GM12878 (cell line): ENCODE results near the gene SCYL1. TPM values are rescaled to one million over a fixed set of nuclear protein-coding genes. Genes with fewer than 3 reads are reported as not detected.
A peak's percentile ranks its signal among the peaks of the same experiment; 100 is the strongest.

Experiments
- ATAC-seq: fragments of 200-7000 bp; cut with Tn5 transposase; 3 replicates; pipeline ENCODE4 v1.9.1; 2020; ENCODE audit warnings: mild to moderate bottlenecking, moderate library complexity
- BruUV-seq: library from RNA; stranded (reverse); fragments of 400-500 nt; replicated peaks from 2 replicates; lab custom pipeline; 2021; lab: Mats Ljungman, UMichigan
- CTCF ChIA-PET: fragments of 300-600 bp; sonication (Branson Sonifier 250); formaldehyde crosslinking; extraction: SDS; loops from one replicate; lab custom pipeline; 2021; ENCODE audit warnings: inconsistent platforms; lab: Yijun Ruan, JAX
- POLR2A ChIA-PET: fragments of 350-600 bp; formaldehyde crosslinking; extraction: SDS; loops from one replicate; lab custom pipeline; 2021; ENCODE audit warnings: inconsistent platforms; lab: Charles Lee
- RAD21 ChIA-PET: fragments of 300-600 bp; sonication (Branson Sonifier 250); formaldehyde crosslinking; loops from one replicate; lab custom pipeline; 2023; ENCODE audit warnings: antibody characterized with exemption; ENCODE audit not compliant: unreplicated experiment; lab: Charles Lee
- SMC1A ChIA-PET: fragments of 300-600 bp; sonication (Branson Sonifier 250); formaldehyde crosslinking; loops from one replicate; lab custom pipeline; 2023; ENCODE audit not compliant: unreplicated experiment, uncharacterized antibody; lab: Charles Lee
- DNase-seq: peaks from one replicate; pipeline ENCODE4 v3.0.0-alpha.2; 2011; ENCODE audit warnings: low read depth, low spot score
- FAIRE-seq: peaks from 3 replicates; lab custom pipeline; 2011; peaks lifted over from hg19 to GRCh38; lab: Jason Lieb, UNC
- H2AFZ ChIP-seq: 2 replicates; pipeline ENCODE4 v1.6.0; 2011; ENCODE audit warnings: low read depth, low read length, control low read depth; ENCODE audit not compliant: control insufficient read depth
- H3K27ac ChIP-seq: 2 replicates; pipeline ENCODE4 v1.5.1; 2011; ENCODE audit warnings: control low read depth; ENCODE audit not compliant: control insufficient read depth, insufficient read depth
- H3K27me3 ChIP-seq, 2 experiments: replicated peaks in 1 of 2; 2 replicates each; pipeline versions ENCODE4 v1.6.0 to v1.6.1; 2011; ENCODE audit warnings: low read length in 1 of 2; ENCODE audit not compliant: control insufficient read depth in 2 of 2, insufficient read depth in 2 of 2
- H3K36me3 ChIP-seq, 2 experiments: 2 replicates each; pipeline ENCODE4 v1.5.1; 2011; ENCODE audit warnings: low read length in 1 of 2; ENCODE audit not compliant: control insufficient read depth in 2 of 2, insufficient read depth in 2 of 2
- H3K4me1 ChIP-seq: 2 replicates; pipeline ENCODE4 v1.6.1; 2011; ENCODE audit warnings: mild to moderate bottlenecking, low read length, moderate library complexity, mixed read lengths; ENCODE audit not compliant: control insufficient read depth, insufficient read depth
- H3K4me2 ChIP-seq: 2 replicates; pipeline ENCODE4 v1.6.0; 2011; ENCODE audit warnings: control low read depth; ENCODE audit not compliant: control insufficient read depth, insufficient read depth
- H3K4me3 ChIP-seq: fragments of 200-600 bp; sonication (generic); 2 replicates; pipeline ENCODE4 v1.5.1; 2016
- H3K79me2 ChIP-seq: 2 replicates; pipeline ENCODE4 v1.6.0; 2011; ENCODE audit warnings: low read length; ENCODE audit not compliant: control insufficient read depth, insufficient read depth
- H3K9ac ChIP-seq: 2 replicates; pipeline ENCODE4 v1.8.0; 2011; ENCODE audit warnings: low read length, control low read depth, mixed read lengths; ENCODE audit not compliant: control insufficient read depth, insufficient read depth
- H3K9me3 ChIP-seq: replicated peaks from 3 replicates; pipeline ENCODE4 v1.5.1; 2011; ENCODE audit warnings: mild to moderate bottlenecking, low read length; ENCODE audit not compliant: control insufficient read depth, insufficient read depth
- H4K20me1 ChIP-seq: 2 replicates; pipeline ENCODE4 v1.6.0; 2011; ENCODE audit not compliant: control insufficient read depth, insufficient read depth
- BCL3 ChIP-seq: IDR thresholded peaks from 2 replicates; pipeline ENCODE4 v1.6.1; 2011; ENCODE audit warnings: borderline replicate concordance, low read depth, mild to moderate bottlenecking, moderate library complexity, low read length; ENCODE audit not compliant: insufficient read depth, poor library complexity, severe bottlenecking
- ELK1 ChIP-seq: IDR thresholded peaks from 2 replicates; pipeline ENCODE4 v1.6.1; 2012; ENCODE audit warnings: low read depth, low read length, improper control_type of control experiment
- IRF4 ChIP-seq: IDR thresholded peaks from 2 replicates; pipeline ENCODE4 v1.6.1; 2011; ENCODE audit warnings: low read depth, low read length
- MTA3 ChIP-seq: IDR thresholded peaks from 2 replicates; pipeline ENCODE4 v1.6.1; 2012; ENCODE audit warnings: low read length, inconsistent platforms, borderline replicate concordance
- NFYB ChIP-seq: IDR thresholded peaks from 2 replicates; pipeline ENCODE4 v1.6.1; 2011; ENCODE audit warnings: low read depth, mild to moderate bottlenecking, low read length, improper control_type of control experiment, moderate library complexity; ENCODE audit not compliant: insufficient read depth
- PRDM15 ChIP-seq: fragments of 450-650 bp; formaldehyde crosslinking; IDR thresholded peaks from 2 replicates; pipeline ENCODE4 v1.4.0; 2020; ENCODE audit warnings: mild to moderate bottlenecking, moderate library complexity
- SKIL ChIP-seq: fragments of 450-650 bp; IDR thresholded peaks from 2 replicates; pipeline ENCODE4 v1.6.1; 2017; ENCODE audit warnings: mild to moderate bottlenecking, low read depth, inconsistent platforms; ENCODE audit not compliant: poor library complexity, severe bottlenecking
- SMAD1 ChIP-seq: fragments of 450-650 bp; IDR thresholded peaks from 2 replicates; pipeline ENCODE4 v1.6.1; 2018; ENCODE audit warnings: mild to moderate bottlenecking, low read depth; ENCODE audit not compliant: partially characterized antibody
- SP1 ChIP-seq: IDR thresholded peaks from one replicate; pipeline ENCODE4 v1.6.1; 2011; ENCODE audit warnings: low read depth, low read length
- ZNF24 ChIP-seq: fragments of 450-650 bp; IDR thresholded peaks from 2 replicates; pipeline ENCODE4 v1.6.1; 2017; ENCODE audit warnings: antibody characterized with exemption, mild to moderate bottlenecking
- WGBS: methylation state at CpG from one replicate; pipeline ENCODE4 v1.1.6; 2016; ENCODE audit warnings: low lambda C conversion rate; ENCODE audit not compliant: insufficient replicate concordance, insufficient coverage; ENCODE audit errors: missing lambda C conversion rate; 5-methylcytosine and 5-hydroxymethylcytosine counted together
- in situ Hi-C: fragments of 300-500 bp; cut with MboI; formaldehyde crosslinking; loops from 9 replicates; pipeline ENCODE4 v1.14.3; 2018; ENCODE audit warnings: mixed read lengths
- intact Hi-C: fragments of 100-400 bp; cut with micrococcal nuclease; formaldehyde crosslinking; loops from one replicate; pipeline ENCODE4 v1.14.2; 2022; ENCODE audit not compliant: unreplicated experiment
- polyA plus RNA-seq, 11 experiments: library from polyadenylated mRNA; depleted of rRNA in 4 of 11; unstranded in 6 of 11; stranded (reverse) in 5 of 11; fragments of >200 nt; fragmentation: Nextera tagmentation in 4 of 11; fragmentation: Illumina TruSeq in 1 of 11; extraction: Ambion mirVana in 4 of 11; extraction: Trizol in 1 of 11; gene quantifications; 1 replicate in 1 of 11; 2 replicates in 10 of 11; pipeline versions ENCODE4 v1.2.1 to v1.2.3, GENCODE V29; 2011 to 2016; ENCODE audit warnings: inconsistent platforms in 2 of 11, missing spikeins in 2 of 11, low read depth in 1 of 11
- total RNA-seq, 4 experiments: library from RNA; depleted of rRNA in 3 of 4; stranded (reverse); fragments of >200 nt in 3 of 4; fragmentation: Illumina TruSeq in 1 of 4; extraction: Trizol in 1 of 4; gene quantifications; 2 replicates each; pipeline versions ENCODE4 v1.2.1 to v1.2.3, GENCODE V29; 2013 to 2021

SCYL1 gene
- total and polyA plus RNA-seq, 10 of the 15 experiments (the other 5 are each of a cell fraction or from before 2014, with no cell fraction given) = 0.80 to 82.7 (median 51.2) TPM

GRCh38 chr11:65506290-65506771 is 18.6 kb upstream of the SCYL1 start:
- Histone ChIP-seq H3K4me3 (peak overlapping the region; percentile 98), H3K9ac (peak overlapping the region; percentile 100; the same call in 1 of the 2 replicates), H3K4me1 (peaks cover 10% of the 10 kb centered on the region; the same call in 1 of the 2 replicates), H3K9me3 (no peaks in the 10 kb centered on the region), H3K27ac (peak overlapping the region; percentile 28), H3K36me3 (peaks cover 6 to 36% of the 10 kb centered on the region in 2 experiments), H3K27me3 (no peaks in the 10 kb centered on the region), H3K79me2 (peaks cover 56% of the 10 kb centered on the region), H3K4me2 (peak overlapping the region; percentile 87), H4K20me1 (peaks cover 15% of the 10 kb centered on the region), H2AFZ (no peak overlapping the region)
- intact Hi-C loops = loop anchor here (2.0 kb wide), 1 partner anchor 36 kb away; no protein-coding TSS in a partner anchor
- ATAC-seq = no peak
- in situ Hi-C loops = loop anchor here (5.0 kb wide), 1 partner anchor 89 kb away; no protein-coding TSS in a partner anchor
- CTCF ChIA-PET = interaction anchor here (1.2 to 27.9 kb wide), 6 partner anchors 11 to 138 kb away, joined by 3 to 728 read pairs (median 50); partner anchors contain the start of genes FRMD8, MALAT1, NEAT1 and SCYL1
- WGBS = 0% methylated on average over 4 of the region's 4 CpGs
- BruUV-seq = no TSS peak
- TF ChIP-seq ZNF24 = no peak
- peak; percentile 78 for TF ChIP-seq SMAD1
- no peak; the same call in 1 of the 2 replicates for TF ChIP-seq PRDM15 (CRISPR knock-in tag)
- peak; percentile 21 for TF ChIP-seq SP1
- TF ChIP-seq MTA3 = no peak
- no peak for TF ChIP-seq BCL3
- TF ChIP-seq ELK1 = no peak
- peak; percentile 55; the same call in 1 of the 2 replicates for TF ChIP-seq NFYB
- TF ChIP-seq IRF4 = 0 out of 2 replicates have a peak, but pooled peaks have one; percentile 4
- TF ChIP-seq SKIL = peak; percentile 5
- POLR2A ChIA-PET = interaction anchor here (0.7 to 10.3 kb wide), 12 partner anchors 11 to 98 kb away, joined by 3 to 192 read pairs (median 10); partner anchors contain the start of genes MALAT1, NEAT1 and SCYL1
- SMC1A ChIA-PET = interaction anchor here (0.8 to 19.3 kb wide), 5 partner anchors 13 to 139 kb away, joined by 3 to 481 read pairs (median 131); partner anchors contain the start of gene MALAT1
- no peak for FAIRE-seq
- RAD21 ChIA-PET = interaction anchor here (0.5 to 11.3 kb wide), 13 partner anchors 9 to 128 kb away, joined by 3 to 179 read pairs (median 7); partner anchors contain the start of genes FAM89B and NEAT1
- DNase-seq = no peak
